Loucy (cell line): ENCODE data around the gene CAP2.

Experiments
- CTCF ChIP-seq: fragments of 200-600 bp; sonication (generic); conservative IDR thresholded peaks from 2 replicates; pipeline ENCODE4 v1.5.1; 2014; ENCODE audit warnings: mild to moderate bottlenecking, antibody characterized with exemption, low read length
- EZH2phosphoT487 ChIP-seq: fragments of 200-600 bp; IDR thresholded peaks from 2 replicates; pipeline ENCODE4 v1.6.1; 2018; ENCODE audit warnings: antibody characterized with exemption, mild to moderate bottlenecking, moderate library complexity, borderline replicate concordance

- TF ChIP-seq CTCF (peak; percentile 94), EZH2phosphoT487 (no peak)
Observed at GRCh38 chr6:17584241-17584803, 190.9 kb downstream of the CAP2 start.
